GM21825 (cell line): ENCODE results near the gene YBX2.
A peak's percentile ranks its signal among the peaks of the same experiment; 100 is the strongest.

Experiments used
- ATAC-seq: cut with Tn5 transposase; IDR thresholded peaks from one replicate; pipeline ENCODE4 v1.9.1; 2021; ENCODE audit warnings: mild to moderate bottlenecking, moderate library complexity; ENCODE audit not compliant: unreplicated experiment

YBX2 gene

GRCh38 chr17:7279448-7279847 lies 15.0 kb downstream of the YBX2 start:
- ATAC-seq = no peak

- ATAC-seq = no peak
Measured at GRCh38 chr17:7266784-7267183, 27.7 kb downstream of the YBX2 start.

GRCh38 chr17:7263801-7264078 lies 30.7 kb downstream of the YBX2 start:
- ATAC-seq = no peak

GRCh38 chr17:7262935-7263800 lies 31.3 kb downstream of the YBX2 start:
- no peak for ATAC-seq

GRCh38 chr17:7262192-7262934 lies 32.1 kb downstream of the YBX2 start, which contains the start of gene CLDN7:
CLDN7 (minus strand) TSS chr17:7262478; CDS start chr17:7262043, 435 bp downstream.
- ATAC-seq = no peak

GRCh38 chr17:7261379-7262191 lies 32.9 kb downstream of the YBX2 start:
- ATAC-seq = no peak

GRCh38 chr17:7260651-7261378 lies 33.6 kb downstream of the YBX2 start:
- ATAC-seq = no peak

- ATAC-seq = no peak
Measured at GRCh38 chr17:7260151-7260550, 34.3 kb downstream of the YBX2 start.

- ATAC-seq = no peak
Measured at GRCh38 chr17:7259555-7259889, 34.9 kb downstream of the YBX2 start.

- no peak for ATAC-seq
Measured at GRCh38 chr17:7258731-7259554, 35.5 kb downstream of the YBX2 start.

- no peak for ATAC-seq
Measured at GRCh38 chr17:7256766-7257456, 37.5 kb downstream of the YBX2 start.

GRCh38 chr17:7254511-7254910 lies 39.9 kb downstream of the YBX2 start:
- no peak for ATAC-seq

GRCh38 chr17:7253082-7253481 lies 41.4 kb downstream of the YBX2 start:
- ATAC-seq = no peak

GRCh38 chr17:7252176-7253043 lies 42.0 kb downstream of the YBX2 start, which contains the start of gene ELP5:
ELP5 (plus strand) TSS chr17:7252215; CDS start chr17:7252551, 336 bp downstream.
- peak; percentile 42 for ATAC-seq

- peak; percentile 80 for ATAC-seq
Measured at GRCh38 chr17:7251661-7252175, 42.7 kb downstream of the YBX2 start, which contains the start of gene CTDNEP1. CTDNEP1 (minus strand) TSS chr17:7251734; CDS start chr17:7251296, 438 bp downstream.

GRCh38 chr17:7250695-7251627 lies 43.5 kb downstream of the YBX2 start:
- peak; percentile 1 for ATAC-seq

GRCh38 chr17:7249830-7250229 lies 44.6 kb downstream of the YBX2 start:
- ATAC-seq = no peak
